AG04449 (cell line): ENCODE measurements around the gene FOXK2.

Experiments used
- CTCF ChIA-PET: fragments of 350-600 bp; formaldehyde crosslinking; extraction: SDS; loops from one replicate; lab custom pipeline; 2021; ENCODE audit warnings: antibody characterized with exemption; lab: Yijun Ruan, JAX
- POLR2A ChIA-PET: fragments of 400-600, 350-600 bp; formaldehyde crosslinking; extraction: SDS; loops from one replicate; lab custom pipeline; 2020; ENCODE audit warnings: antibody characterized with exemption, inconsistent platforms; lab: Yijun Ruan, JAX
- DNase-seq: peaks from one replicate; pipeline ENCODE4 v3.0.0-alpha.2; 2010; ENCODE audit warnings: low read depth, low spot score
- H3K4me3 ChIP-seq: 2 replicates; pipeline ENCODE4 v1.5.1; 2011; ENCODE audit warnings: low read depth, mild to moderate bottlenecking, control low read depth, low read length
- TF ChIP-seq, protein P1 (sequence below): IDR thresholded peaks from one replicate; pipeline ENCODE4 v1.5.1; 2011; ENCODE audit warnings: mild to moderate bottlenecking, moderate library complexity, low read length, control low read depth, inconsistent platforms; ENCODE audit not compliant: insufficient read depth; ENCODE audit errors: missing control alignments

The FOXK2 gene

DNA sequence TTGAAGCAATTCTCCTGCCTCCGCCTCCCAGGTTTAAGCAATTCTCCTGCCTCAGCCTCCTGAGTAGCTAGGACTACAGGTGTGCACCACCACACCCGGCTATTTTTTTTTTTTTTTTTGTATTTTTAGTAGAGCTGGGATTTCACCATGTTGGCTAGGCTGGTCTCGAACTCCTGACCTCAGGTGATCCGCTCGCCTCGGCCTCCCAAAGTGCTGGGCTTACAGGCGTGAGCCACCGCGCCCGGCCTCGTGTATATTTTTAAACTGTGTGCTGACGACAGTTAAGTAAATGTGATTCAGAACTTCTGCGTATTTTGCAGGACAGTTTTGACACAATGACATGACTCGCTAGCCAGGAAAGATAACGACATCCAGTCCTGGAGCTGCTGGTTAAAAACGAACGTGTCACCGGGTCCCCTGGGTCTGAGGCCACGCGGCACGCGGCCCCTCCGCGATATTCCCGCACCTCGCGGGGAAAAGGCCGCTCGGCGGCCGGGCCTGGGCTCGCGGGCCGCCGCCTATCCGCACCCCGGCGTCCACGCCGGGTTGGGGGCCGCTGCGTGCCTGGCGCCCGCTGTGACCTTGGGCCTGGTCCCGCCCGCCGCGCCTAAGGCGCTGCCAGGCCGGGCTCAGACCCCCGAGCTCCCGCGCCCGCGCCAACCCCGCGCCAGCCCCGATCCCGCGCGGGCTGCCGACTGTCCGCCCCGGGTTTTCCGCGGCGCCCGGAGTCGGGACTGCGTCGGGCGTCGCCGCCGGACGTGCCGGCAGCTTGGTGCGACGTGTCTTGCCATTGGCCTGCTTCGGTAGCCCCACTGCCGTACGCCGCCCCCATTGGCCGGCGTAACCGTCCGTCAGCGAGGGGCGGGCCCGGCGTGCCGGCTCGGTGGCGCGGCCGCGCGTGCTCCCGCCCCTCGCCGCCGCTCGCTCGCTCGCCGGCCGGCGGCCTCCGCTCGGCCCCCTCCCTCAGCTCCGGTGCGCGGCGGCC lies at the start of gene FOXK2:
TSS of gene FOXK2 (plus strand) at position 907 of the 985 bp plus-strand sequence. CDS start 157 bp downstream, outside the sequence.
- TF ChIP-seq, protein P1, sequence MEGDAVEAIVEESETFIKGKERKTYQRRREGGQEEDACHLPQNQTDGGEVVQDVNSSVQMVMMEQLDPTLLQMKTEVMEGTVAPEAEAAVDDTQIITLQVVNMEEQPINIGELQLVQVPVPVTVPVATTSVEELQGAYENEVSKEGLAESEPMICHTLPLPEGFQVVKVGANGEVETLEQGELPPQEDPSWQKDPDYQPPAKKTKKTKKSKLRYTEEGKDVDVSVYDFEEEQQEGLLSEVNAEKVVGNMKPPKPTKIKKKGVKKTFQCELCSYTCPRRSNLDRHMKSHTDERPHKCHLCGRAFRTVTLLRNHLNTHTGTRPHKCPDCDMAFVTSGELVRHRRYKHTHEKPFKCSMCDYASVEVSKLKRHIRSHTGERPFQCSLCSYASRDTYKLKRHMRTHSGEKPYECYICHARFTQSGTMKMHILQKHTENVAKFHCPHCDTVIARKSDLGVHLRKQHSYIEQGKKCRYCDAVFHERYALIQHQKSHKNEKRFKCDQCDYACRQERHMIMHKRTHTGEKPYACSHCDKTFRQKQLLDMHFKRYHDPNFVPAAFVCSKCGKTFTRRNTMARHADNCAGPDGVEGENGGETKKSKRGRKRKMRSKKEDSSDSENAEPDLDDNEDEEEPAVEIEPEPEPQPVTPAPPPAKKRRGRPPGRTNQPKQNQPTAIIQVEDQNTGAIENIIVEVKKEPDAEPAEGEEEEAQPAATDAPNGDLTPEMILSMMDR: no peak

DNA sequence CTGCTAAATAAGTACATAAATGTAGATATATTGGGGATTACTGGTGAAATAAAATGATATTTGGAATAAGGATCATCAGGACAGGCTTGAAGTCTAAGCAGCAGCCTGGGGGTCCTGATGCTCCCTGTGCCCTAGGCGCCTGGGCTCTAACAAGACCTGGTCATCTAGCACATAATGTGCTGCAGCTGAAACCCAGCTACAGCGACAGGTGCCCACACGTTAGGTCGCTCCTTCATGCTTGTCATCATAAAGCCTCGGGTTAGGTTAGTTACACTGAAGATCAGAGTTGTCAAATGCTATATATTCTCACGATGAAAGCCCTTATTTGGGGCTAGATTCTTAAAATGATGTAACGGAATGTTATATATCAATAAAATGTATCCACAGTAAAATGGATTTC lies 49.5 kb upstream of the FOXK2 start:
- DNase-seq: no peak
- H3K4me3 ChIP-seq: no peak overlapping the region
- TF ChIP-seq, protein P1: no peak
- POLR2A ChIA-PET: no interaction called here
- CTCF ChIA-PET: no interaction called here

More for the DNA sequence above, at the start of gene FOXK2:
- POLR2A ChIA-PET: interaction anchor here (0.6 to 3.1 kb wide), 5 partner anchors 12 to 40 kb away, joined by 3 to 11 read pairs (median 4); no protein-coding TSS in a partner anchor
- peak within 1 kb of the TSS; percentile 70 for H3K4me3 ChIP-seq
- peak; percentile 71 for DNase-seq
- CTCF ChIA-PET: interaction anchor here (0.9 to 5.1 kb wide), 4 partner anchors 13 to 28 kb away, joined by 3 to 24 read pairs (median 4); no protein-coding TSS in a partner anchor

DNA sequence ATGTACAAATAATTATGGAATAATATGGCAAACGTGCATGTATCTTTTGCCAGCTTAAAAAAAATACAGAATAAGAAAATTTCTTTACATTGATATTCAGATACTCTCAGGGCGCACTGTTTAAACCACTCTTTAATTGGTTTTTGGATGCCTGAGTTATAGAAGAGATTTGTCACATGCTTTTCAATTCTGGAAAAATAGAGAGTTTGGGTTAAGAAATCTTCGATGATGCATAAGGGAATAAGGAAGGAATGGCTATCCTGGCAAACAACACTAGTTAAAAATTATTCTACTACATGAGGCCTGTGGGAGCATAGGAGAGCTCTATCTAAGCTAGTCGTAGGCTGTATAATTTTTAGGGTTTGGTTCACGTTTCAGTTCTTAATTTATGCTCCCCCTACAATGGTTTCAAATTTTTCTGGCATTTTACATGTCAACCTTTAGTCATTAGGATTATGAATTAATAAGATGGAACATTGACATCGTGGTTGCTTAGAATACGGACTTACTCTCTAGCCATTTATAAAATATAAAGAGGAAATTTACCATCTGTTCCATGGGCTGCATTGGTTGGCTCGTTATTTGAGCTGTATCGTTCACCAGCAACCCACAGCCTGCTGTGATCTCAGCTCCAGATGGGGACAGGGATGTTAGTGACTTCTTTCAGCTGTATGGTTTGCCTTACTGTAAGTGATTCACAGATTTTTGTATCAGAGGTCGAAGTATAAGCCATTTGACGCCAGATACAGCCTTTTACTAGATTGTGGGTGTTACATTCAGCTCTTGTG lies 45.1 kb upstream of the FOXK2 start:
- ChIA-PET POLR2A (interaction anchor here (2.1 kb wide), 1 partner anchor 16 kb away, joined by 4 read pairs; the partner anchor contains the start of gene NARF), CTCF (interaction anchor here (1.3 to 1.8 kb wide), 3 partner anchors 15 to 84 kb away, joined by 3 to 4 read pairs (median 4); no protein-coding TSS in a partner anchor)
- TF ChIP-seq, protein P1: no peak
- H3K4me3 ChIP-seq: no peak overlapping the region
- DNase-seq: no peak

DNA sequence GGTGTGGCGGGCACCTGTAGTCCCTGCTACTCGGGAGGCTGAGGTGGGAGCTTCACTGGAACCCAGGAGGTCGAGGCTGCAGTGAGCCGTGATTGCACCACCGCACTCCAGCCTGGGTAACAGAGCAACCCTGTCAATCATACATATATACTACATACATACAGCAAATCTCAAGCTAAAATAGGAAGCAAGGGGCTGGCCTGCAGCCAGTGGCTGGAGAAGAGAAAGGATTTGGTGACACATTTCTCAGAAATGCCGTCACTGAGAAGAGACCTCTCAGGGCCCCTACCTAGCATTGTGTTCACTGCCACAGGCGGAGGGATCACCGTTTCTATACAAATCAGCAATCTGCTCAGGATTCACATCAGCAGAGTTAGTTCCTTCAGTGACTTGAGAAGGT lies 44.1 kb upstream of the FOXK2 start:
- no peak for DNase-seq
- TF ChIP-seq, protein P1: no peak
- ChIA-PET CTCF (interaction anchor here (1.8 kb wide), 1 partner anchor 19 kb away, joined by 4 read pairs; no protein-coding TSS in a partner anchor), POLR2A (interaction anchor here (2.1 kb wide), 1 partner anchor 17 kb away, joined by 4 read pairs; the partner anchor contains the start of gene NARF)
- no peak overlapping the region for H3K4me3 ChIP-seq

DNA sequence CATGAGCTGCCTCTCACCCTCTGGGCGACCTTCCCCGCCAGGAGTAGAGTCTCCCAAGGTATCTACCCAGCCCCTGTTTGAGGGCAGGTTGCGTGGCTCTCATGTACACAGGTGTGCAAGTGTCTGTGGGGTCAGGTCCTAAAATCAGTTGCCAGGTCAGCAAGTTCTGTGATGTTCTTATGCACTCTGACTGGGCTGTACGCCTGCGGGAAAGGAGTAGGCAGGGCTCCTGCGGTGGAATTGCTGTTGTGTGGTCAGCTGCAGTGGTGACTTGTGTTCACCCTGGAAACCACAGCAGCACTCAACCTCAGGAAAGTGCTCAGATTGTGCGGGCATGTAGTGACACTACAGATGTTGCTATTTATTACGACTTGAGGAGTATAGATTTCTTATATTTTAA lies 41.6 kb upstream of the FOXK2 start:
- TF ChIP-seq, protein P1: no peak
- H3K4me3 ChIP-seq: no peak overlapping the region
- POLR2A ChIA-PET: no interaction called here
- DNase-seq: no peak
- CTCF ChIA-PET: interaction anchor here (0.5 to 1.5 kb wide), 3 partner anchors 10 to 69 kb away, joined by 3 to 5 read pairs (median 3); no protein-coding TSS in a partner anchor
